Measurements from ENCODE around the gene PDXK. TPM values are rescaled to one million over a fixed set of nuclear protein-coding genes. Genes with fewer than 3 reads are reported as not detected.

Gene PDXK
- total RNA-seq, 1 donor: 26.0 TPM

Other genes starting within 250 kb of the PDXK start
- gene HSF2BP, start 59.6 kb upstream of the PDXK start, total RNA-seq: 0.42 TPM
- 14.0 TPM for gene RRP1B, start 59.6 kb upstream of the PDXK start, total RNA-seq
- 9.4 TPM for gene CSTB, start 57.2 kb downstream of the PDXK start, total RNA-seq
- gene RRP1, start 70.4 kb downstream of the PDXK start, total RNA-seq: 10.0 TPM
- gene AGPAT3, start 146.1 kb downstream of the PDXK start, total RNA-seq: 27.7 TPM

Measured in mononuclear cell (primary cell).